H1 (cell line): ENCODE results near the gene PRAMEF12. TPM values are rescaled to one million over a fixed set of nuclear protein-coding genes. Genes with fewer than 3 reads are reported as not detected.

ENCODE experiments used
- BACH1 ChIP-seq: IDR thresholded peaks from 2 replicates; pipeline ENCODE4 v1.6.1; 2012; ENCODE audit warnings: low read length, improper control_type of control experiment
- FOSL1 ChIP-seq: IDR thresholded peaks from 2 replicates; pipeline ENCODE4 v1.6.1; 2011; ENCODE audit warnings: mild to moderate bottlenecking, low read depth, low read length, moderate library complexity; ENCODE audit not compliant: insufficient read depth
- HDAC6 ChIP-seq: IDR thresholded peaks from one replicate; pipeline ENCODE4 v1.7.1; 2012; ENCODE audit warnings: low read depth, mild to moderate bottlenecking, inconsistent platforms, low read length, moderate library complexity
- SIRT6 ChIP-seq: IDR thresholded peaks from one replicate; pipeline ENCODE4 v1.7.1; 2012; ENCODE audit warnings: low read length, inconsistent platforms
- YY1 ChIP-seq: IDR thresholded peaks from 2 replicates; pipeline ENCODE4 v1.6.1; 2011; ENCODE audit warnings: low read depth, mild to moderate bottlenecking, low read length
- polyA plus RNA-seq, 7 experiments: library from polyadenylated mRNA; depleted of rRNA in 3 of 7; stranded (reverse) in 5 of 7; unstranded in 2 of 7; fragments of >200 nt in 5 of 7; fragments of 200-250 nt in 2 of 7; gene quantifications; 1 replicate in 5 of 7; 2 replicates in 1 of 7; 4 replicates in 1 of 7; pipeline versions ENCODE4 v1.2.1 to v1.2.3, GENCODE V29; 2011 to 2013; ENCODE audit warnings: missing spikeins in 2 of 7, mixed read lengths in 2 of 7
- total RNA-seq: library from RNA; stranded (reverse); fragmentation: NEBNext Ultra II Directional; extraction: Animal tissue kit (Norgen Biotek cat#: 25700); gene quantifications from 2 replicates; pipeline ENCODE4 v1.2.1, GENCODE V29; 2021

Gene PRAMEF12
- total and polyA plus RNA-seq, 2 of the 8 experiments (the other 6 are each of a cell fraction or from before 2014, with no cell fraction given), result not detected

- TF ChIP-seq SIRT6 (no peak), BACH1 (no peak), YY1 (no peak), HDAC6 (no peak), FOSL1 (no peak)
Measured at GRCh38 chr1:12775443-12775842, 1.9 kb downstream of the PRAMEF12 start (continued).
